HepG2 (cell line): ENCODE results near the gene XCL2. TPM values are rescaled to one million over a fixed set of nuclear protein-coding genes. Genes with fewer than 3 reads are reported as not detected.

Experiments used
- CREM ChIP-seq, 2 experiments: sonication (generic) in 1 of 2; formaldehyde crosslinking in 1 of 2; IDR thresholded peaks; 2 replicates each; pipeline versions ENCODE4 v1.4.0 to v1.6.1; 2016 to 2020; ENCODE audit warnings: antibody characterized with exemption in 1 of 2, mild to moderate bottlenecking in 1 of 2, missing genetic modification reagents in 1 of 2
- CTCF ChIP-seq: sonication (generic); formaldehyde crosslinking; IDR thresholded peaks from 2 replicates; pipeline ENCODE4 v1.5.0; 2020; ENCODE audit warnings: mild to moderate bottlenecking, missing genetic modification reagents, moderate library complexity
- FOSL2 ChIP-seq: sonication (generic); formaldehyde crosslinking; IDR thresholded peaks from 2 replicates; pipeline ENCODE4 v1.4.0; 2020; ENCODE audit warnings: missing genetic modification reagents
- FOXO4 ChIP-seq: sonication (generic); formaldehyde crosslinking; conservative IDR thresholded peaks from 2 replicates; pipeline ENCODE4 v1.8.1; 2023; ENCODE audit warnings: missing genetic modification reagents
- HNF1A ChIP-seq, 2 experiments: sonication (generic) in 1 of 2; formaldehyde crosslinking in 1 of 2; IDR thresholded peaks; 2 replicates each; pipeline versions ENCODE4 v1.4.0 to v1.6.1; 2016 to 2020; ENCODE audit warnings: borderline replicate concordance in 1 of 2, low read depth in 1 of 2, mild to moderate bottlenecking in 1 of 2, missing genetic modification reagents in 1 of 2
- HNF4A ChIP-seq: sonication (generic); formaldehyde crosslinking; IDR thresholded peaks from 2 replicates; pipeline ENCODE4 v1.4.0; 2020; ENCODE audit warnings: missing genetic modification reagents
- MEF2D ChIP-seq: sonication (generic); formaldehyde crosslinking; IDR thresholded peaks from 2 replicates; pipeline ENCODE4 v1.5.1; 2020; ENCODE audit warnings: mild to moderate bottlenecking, missing genetic modification reagents
- MYC ChIP-seq: sonication (generic); formaldehyde crosslinking; IDR thresholded peaks from 2 replicates; pipeline ENCODE4 v1.9.0; 2021; ENCODE audit warnings: missing genetic modification reagents, borderline replicate concordance
- NFIC ChIP-seq: IDR thresholded peaks from 2 replicates; pipeline ENCODE4 v1.6.1; 2012; ENCODE audit warnings: mild to moderate bottlenecking, low read length, inconsistent platforms
- NKX3-1 ChIP-seq: sonication (generic); formaldehyde crosslinking; IDR thresholded peaks from 2 replicates; pipeline ENCODE4 v1.5.0; 2020; ENCODE audit warnings: missing genetic modification reagents
- PCBP1 ChIP-seq: fragments of 200-400 bp; formaldehyde crosslinking; IDR thresholded peaks from 2 replicates; pipeline ENCODE4 v1.6.1; 2017; ENCODE audit warnings: mild to moderate bottlenecking, low read depth, low read length, borderline replicate concordance
- PHF5A ChIP-seq: IDR thresholded peaks from one replicate; pipeline ENCODE4 v1.6.1; 2018; ENCODE audit warnings: low read depth, missing genetic modification reagents; ENCODE audit not compliant: unreplicated experiment
- RFX5 ChIP-seq: IDR thresholded peaks from 2 replicates; pipeline ENCODE4 v1.6.1; 2011; ENCODE audit warnings: low read depth, low read length, improper control_type of control experiment
- TOE1 ChIP-seq: sonication (generic); formaldehyde crosslinking; IDR thresholded peaks from 2 replicates; pipeline ENCODE4 v1.4.0; 2020; ENCODE audit warnings: mild to moderate bottlenecking, missing genetic modification reagents
- ZBTB10 ChIP-seq: sonication (generic); formaldehyde crosslinking; IDR thresholded peaks from 2 replicates; pipeline ENCODE4 v1.4.0; 2020; ENCODE audit warnings: missing genetic modification reagents, borderline replicate concordance
- ZFYVE20 ChIP-seq: sonication (generic); formaldehyde crosslinking; IDR thresholded peaks from 2 replicates; pipeline ENCODE4 v1.8.0; 2023; ENCODE audit warnings: low read depth, mild to moderate bottlenecking, moderate library complexity, missing genetic modification reagents, borderline replicate concordance
- ZNF30 ChIP-seq: sonication (generic); formaldehyde crosslinking; IDR thresholded peaks from 2 replicates; pipeline ENCODE4 v1.5.0; 2020; ENCODE audit warnings: mild to moderate bottlenecking, missing genetic modification reagents
- ZNF589 ChIP-seq: sonication (generic); formaldehyde crosslinking; conservative IDR thresholded peaks from 2 replicates; pipeline ENCODE4 v1.8.0; 2022; ENCODE audit warnings: mild to moderate bottlenecking, moderate library complexity, missing genetic modification reagents
- ZNF614 ChIP-seq: IDR thresholded peaks from 2 replicates; pipeline ENCODE4 v1.6.1; 2018; ENCODE audit warnings: missing biosample characterization, missing genetic modification reagents, inconsistent platforms, borderline replicate concordance
- polyA plus RNA-seq, 8 experiments: library from polyadenylated mRNA; depleted of rRNA in 3 of 8; stranded (reverse) in 7 of 8; unstranded in 1 of 8; fragments of >200 nt; fragmentation: Illumina TruSeq in 4 of 8; extraction: Trizol in 4 of 8; gene quantifications; 2 replicates each; pipeline versions ENCODE4 v1.2.1 to v1.2.3, GENCODE V29; 2011 to 2016; ENCODE audit warnings: low read depth in 4 of 8, missing spikeins in 1 of 8, mixed read lengths in 1 of 8; ENCODE audit not compliant: insufficient read depth in 1 of 8
- total RNA-seq, 5 experiments: library from RNA; depleted of rRNA; stranded (reverse); fragments of >200 nt; fragmentation: Illumina TruSeq; extraction: Trizol; gene quantifications; 2 replicates each; pipeline ENCODE4 v1.2.3, GENCODE V29; 2016; ENCODE audit warnings: low read depth in 1 of 5

XCL2 gene
- total and polyA plus RNA-seq, 2 of the 13 experiments (the other 11 are each of a cell fraction or from before 2014, with no cell fraction given), result 0.50 TPM; not detected in 1

- TF ChIP-seq HNF1A (IDR thresholded peaks at IDR 0.05; ENCODE audit: low read depth) (peak; percentile 41), HNF1A (CRISPR knock-in tag; IDR thresholded peaks at IDR 0.05; ENCODE audit: borderline replicate concordance) (no peak; the same call in 1 of the 2 replicates), NFIC (no peak; the same call in 1 of the 2 replicates), HNF4A (CRISPR knock-in tag) (peak; percentile 79), ZNF30 (CRISPR knock-in tag) (no peak), PCBP1 (no peak), MYC (no peak), ZNF614 (CRISPR knock-in tag) (no peak), FOXO4 (no peak), TOE1 (CRISPR knock-in tag) (no peak), NKX3-1 (CRISPR knock-in tag) (no peak), ZFYVE20 (CRISPR knock-in tag) (no peak), PHF5A (no peak), ZBTB10 (CRISPR knock-in tag) (0 out of 2 replicates have a peak, but pooled peaks have one; percentile 77), CTCF (CRISPR knock-in tag) (peak; percentile 12; the same call in 1 of the 2 replicates), ZNF589 (CRISPR knock-in tag) (no peak), MEF2D (CRISPR knock-in tag) (no peak), RFX5 (no peak), FOSL2 (no peak; the same call in 1 of the 2 replicates), CREM (IDR thresholded peaks at IDR 0.05) (peak; percentile 64; the same call in 1 of the 2 replicates), CREM (CRISPR knock-in tag; IDR thresholded peaks at IDR 0.05) (no peak)
These were observed 11.8 kb upstream of the XCL2 start (continued) for GRCh38 chr1:168555508-168556046.
